T47D (cell line): ENCODE results near the gene RPS6KB2.

Source experiments
- DNase-seq, 2 experiments: peaks; one replicate each; pipeline versions ENCODE4 v3.0.0 to v3.0.0-alpha.2; 2011 to 2012; ENCODE audit warnings: low read depth in 1 of 2, low spot score in 1 of 2
- JUND ChIP-seq: IDR thresholded peaks from 2 replicates; pipeline ENCODE4 v1.6.1; 2012; ENCODE audit warnings: low read depth
- in situ Hi-C: cut with HindIII; loops from 2 replicates; pipeline ENCODE4 v1.10.0; 2016; ENCODE audit warnings: low sequenced_read_pairs, low pct_unique_long_range_greater_than_20kb

RPS6KB2 gene

DNA sequence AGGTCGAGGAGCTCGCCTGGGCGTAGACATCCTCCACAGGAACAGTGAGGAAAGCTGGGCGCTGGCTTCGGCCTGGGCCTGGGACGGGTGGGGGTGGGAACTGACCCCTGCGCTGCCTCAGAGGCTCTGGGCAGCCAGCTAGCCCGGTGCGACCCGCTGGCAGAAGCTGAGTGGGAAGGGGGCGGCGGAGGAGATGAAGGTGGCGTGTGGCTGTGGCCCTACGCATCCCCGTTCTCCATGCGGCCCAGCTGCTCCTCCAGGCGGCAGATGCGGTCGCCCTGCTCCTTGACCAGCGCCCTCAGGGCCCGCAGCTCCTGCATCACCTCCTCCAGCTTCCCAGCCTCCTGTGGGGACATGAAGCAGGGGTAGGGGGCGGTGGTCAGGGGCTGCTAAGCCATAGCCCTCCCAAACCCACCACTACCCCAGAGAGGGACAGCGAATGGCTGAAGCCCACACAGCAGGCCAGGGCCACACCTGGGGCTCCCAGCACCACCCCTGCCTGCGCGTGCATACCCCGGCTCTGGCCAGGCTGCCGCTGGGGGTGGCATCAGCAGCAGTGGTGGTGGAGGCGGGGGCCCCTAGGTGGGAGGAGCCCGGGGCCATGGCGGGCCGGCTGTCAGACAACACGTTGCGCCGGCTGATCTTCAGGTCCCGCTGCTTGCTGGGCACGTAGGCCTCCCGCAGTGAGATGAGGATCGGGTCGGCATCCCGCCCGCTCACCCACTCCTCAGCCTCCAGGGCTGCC, 10.0 kb downstream of the RPS6KB2 start:
- TF ChIP-seq JUND, result no peak
- no peak for DNase-seq
- in situ Hi-C loops, result no loop called here

DNA sequence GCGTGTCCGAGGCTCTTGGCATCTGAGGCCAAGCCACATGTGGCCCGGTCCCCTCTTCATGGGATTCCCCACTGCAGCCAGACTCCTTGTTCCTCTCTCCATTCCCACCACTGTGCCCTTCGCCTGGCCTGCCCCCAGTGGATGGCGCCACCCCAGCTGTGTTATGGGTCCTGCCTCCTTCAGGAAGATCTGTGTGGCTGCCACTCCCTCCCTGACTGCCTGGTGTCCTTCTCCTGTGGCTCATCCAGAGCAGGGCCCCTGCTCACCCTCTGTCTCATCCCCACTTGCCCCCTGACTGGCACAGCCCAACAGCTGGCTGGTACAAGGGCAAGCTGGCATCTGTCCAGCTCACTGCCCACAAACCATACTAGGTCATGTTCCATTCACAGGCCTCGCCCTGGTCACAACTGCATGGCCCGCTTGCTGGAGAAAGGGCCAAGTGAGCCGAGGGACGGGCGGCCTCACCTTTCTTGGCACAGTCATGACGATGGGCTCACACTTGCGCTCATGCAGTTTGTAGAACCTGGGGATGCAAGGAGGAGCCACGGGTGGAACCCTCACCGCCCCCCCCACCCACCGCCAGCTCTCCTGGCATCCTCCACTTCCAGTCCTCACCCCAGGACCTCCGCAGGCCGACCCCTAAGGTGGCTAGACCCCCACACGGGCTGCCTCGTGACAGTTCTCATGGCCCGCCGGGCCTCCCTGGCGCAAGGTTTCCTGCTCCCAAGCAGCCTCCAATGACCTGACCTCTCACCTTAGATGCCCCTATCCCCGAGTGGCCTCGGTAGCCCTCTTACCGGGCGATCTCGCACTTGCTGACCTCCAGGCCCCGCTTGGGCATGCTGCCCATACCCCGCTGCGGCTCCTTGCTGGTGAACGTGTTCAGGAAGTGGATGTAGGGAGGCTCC, 11.3 kb downstream of the RPS6KB2 start:
- peak; percentile 56 to 59 for DNase-seq
- no peak for TF ChIP-seq JUND
- in situ Hi-C loops, result no loop called here

DNA sequence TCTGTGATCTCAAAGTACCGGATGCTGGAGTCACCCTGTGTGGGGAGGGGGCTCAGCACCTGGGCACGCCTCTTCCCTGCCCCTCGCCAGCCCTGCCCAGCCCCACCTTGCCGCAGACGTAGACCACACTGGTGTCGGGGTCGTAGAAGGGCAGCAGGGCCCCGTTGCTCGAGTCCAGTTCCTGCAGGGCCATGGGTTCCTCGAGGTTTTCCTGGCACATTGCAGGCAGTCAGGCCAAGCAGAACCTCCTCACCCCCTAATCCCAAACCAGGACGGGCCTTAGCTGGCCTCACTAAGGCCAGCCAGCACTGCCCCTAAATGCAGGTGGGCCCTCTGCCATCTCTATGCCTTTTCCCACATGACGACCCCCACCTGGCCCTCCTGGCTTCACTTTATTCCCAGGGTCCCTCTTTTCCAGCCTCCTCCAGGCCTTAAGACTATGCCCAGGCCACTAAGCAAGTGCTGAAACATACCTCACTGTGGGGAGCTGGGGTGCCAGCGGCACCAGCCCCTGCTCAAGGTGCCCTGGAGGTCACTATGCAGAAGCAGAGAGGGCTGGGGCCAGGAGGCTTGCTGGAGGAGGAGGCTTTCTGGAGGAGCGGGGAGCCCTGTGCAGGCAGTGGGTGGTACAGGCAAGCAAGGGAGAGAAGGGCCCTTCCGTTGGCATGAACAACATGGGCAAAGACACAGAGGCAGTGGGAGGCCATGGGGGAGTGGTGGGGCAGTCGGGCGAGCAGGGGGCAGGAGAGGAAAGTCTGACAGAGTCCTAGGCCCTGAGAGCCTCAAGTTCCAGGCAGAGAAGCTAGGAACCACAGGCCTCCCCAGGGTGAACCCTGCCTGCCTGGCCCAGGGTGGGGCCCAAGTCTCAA, 12.2 kb downstream of the RPS6KB2 start:
- in situ Hi-C loops, result no loop called here
- TF ChIP-seq JUND, result no peak
- DNase-seq, result no peak

DNA sequence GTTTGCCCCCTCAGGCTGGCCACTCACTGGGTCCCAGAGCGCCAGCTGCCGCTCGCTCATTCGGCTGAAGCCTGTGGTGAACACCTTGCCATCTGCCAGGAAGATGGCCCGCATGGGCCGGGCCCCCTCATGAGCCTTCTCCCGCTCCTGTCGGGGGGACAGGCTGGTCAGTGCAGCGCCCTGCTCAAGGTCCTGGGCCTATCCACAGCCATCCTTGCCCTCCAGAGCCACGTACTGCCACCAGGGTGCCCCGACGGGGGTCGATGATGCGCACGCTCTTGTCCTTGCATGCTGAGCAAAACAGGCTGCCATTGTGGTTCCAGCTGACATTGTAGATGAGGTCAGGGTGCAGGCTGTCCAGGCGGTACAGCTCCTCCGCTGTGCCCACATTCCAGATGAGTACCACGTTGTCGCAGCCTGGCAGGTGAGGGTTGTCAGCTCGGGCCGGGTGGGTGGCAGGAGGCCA, 12.8 kb downstream of the RPS6KB2 start:
- no peak for DNase-seq
- no peak for TF ChIP-seq JUND
- in situ Hi-C loops, result no loop called here

DNA sequence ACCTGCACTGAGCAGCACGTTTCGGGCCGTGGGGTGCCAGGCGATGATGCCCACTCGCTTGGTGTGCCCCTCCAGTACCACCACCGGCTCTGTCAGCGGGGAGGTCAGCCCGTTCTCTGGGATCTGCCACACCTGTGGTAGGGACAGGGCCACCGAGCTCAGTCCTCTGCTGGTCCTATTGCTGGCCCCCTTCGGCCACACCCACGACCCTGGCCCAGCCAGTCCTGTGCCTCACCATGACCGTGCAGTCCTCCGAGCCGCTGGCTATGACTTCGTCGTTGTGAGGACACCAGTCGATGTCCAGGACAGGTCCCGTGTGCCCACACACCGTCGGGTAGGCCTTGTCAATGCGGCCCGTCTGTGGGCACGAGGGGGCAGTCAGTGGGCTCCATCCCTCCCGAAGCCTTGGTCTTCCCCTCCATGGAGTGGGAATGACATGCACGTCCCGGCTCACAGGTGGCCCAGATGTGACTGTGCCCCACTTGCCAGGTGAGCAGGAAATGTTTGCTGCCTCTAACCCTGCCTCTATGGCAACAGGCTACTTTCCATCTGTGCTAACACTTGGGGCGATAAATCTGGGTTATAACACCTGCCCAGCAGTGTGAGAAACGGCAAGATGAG, 13.5 kb downstream of the RPS6KB2 start:
- DNase-seq, result no peak
- in situ Hi-C loops, result no loop called here
- no peak for TF ChIP-seq JUND

DNA sequence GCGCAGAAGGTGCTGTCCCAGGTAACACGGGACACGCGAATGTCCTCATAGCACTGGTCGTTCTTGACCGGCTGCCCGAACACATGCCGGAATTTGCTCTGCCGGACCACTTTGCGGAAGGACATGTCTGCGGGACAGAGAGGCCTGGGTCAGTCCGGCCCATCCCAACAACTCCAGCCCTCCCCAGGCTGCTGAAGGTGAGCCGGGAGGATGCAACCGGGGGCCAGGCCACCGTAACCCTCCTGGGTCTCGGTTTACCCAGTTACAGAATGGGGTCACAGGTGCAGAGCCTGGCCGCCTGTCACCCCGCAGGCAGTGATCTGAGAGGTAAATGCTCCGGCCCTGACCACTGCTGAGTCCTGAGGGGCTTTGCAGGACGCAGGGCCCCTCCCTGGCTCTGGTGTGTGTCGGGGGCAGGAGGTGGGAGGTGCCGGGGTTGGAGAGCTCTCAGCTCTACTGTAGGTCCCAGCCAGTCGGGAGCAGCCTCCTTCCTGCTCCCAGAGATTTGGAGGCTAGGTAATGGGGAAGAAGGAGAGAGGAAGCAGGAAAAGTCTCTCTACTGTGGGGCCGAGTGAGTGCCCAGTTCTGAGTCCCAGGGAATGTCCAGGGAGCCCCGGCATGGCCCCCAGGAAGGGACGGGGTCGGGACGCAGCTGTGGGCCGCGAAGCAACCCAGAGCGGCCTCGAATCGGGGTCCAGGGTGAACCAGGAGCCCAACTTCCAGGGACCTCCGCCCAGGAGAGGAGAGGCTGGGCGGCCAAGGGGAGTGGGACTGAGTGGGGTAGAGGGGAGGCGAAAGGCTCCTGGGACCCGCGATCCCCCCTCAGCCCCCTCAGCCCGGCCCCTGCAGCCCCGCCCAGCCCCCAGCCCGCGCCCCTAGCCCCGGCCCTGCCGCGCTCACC, 14.5 kb downstream of the RPS6KB2 start:
- in situ Hi-C loops, result no loop called here
- DNase-seq, result no peak
- no peak for TF ChIP-seq JUND

DNA sequence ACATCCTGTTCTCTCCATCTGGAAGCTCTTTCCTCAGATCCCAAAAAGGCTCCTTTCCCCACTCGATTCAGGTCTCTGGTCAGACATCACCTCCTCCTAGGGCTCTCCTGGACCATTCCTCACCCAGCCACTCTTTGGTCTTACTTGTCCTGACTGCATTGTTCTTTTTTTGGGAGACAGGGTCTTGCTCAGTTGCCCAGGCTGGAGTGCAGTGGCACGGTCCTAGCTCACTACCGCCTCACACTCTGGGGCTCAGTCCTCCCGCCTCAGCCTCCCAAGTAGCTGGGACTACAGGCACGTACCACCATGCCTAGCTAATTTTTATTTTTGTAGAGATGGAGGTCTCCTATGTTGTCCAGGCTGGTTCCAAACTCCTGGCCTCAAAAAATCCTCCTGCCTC, 17.2 kb downstream of the RPS6KB2 start:
- in situ Hi-C loops, result no loop called here
- no peak for DNase-seq
- no peak for TF ChIP-seq JUND

DNA sequence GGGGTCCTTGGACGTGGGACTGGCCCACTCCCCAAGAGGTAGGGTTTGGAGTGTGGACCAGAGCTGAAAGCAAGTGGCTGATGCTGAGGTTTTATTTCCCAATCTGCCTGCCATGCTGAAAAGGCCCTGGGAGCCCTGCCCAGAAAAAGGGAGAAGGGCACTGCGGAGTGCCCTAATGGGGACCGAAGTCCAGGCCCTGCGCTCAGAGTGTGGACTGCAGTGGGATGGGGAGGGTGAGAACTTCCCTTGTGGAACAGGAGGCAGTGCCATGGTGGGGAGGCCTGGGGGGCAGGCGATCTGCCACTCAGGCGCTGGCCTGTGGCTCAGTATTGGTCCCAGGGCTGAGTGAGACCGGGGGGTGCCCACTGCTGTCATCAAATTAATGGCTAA, 19.9 kb downstream of the RPS6KB2 start:
- DNase-seq, result no peak
- in situ Hi-C loops, result no loop called here
- no peak for TF ChIP-seq JUND

DNA sequence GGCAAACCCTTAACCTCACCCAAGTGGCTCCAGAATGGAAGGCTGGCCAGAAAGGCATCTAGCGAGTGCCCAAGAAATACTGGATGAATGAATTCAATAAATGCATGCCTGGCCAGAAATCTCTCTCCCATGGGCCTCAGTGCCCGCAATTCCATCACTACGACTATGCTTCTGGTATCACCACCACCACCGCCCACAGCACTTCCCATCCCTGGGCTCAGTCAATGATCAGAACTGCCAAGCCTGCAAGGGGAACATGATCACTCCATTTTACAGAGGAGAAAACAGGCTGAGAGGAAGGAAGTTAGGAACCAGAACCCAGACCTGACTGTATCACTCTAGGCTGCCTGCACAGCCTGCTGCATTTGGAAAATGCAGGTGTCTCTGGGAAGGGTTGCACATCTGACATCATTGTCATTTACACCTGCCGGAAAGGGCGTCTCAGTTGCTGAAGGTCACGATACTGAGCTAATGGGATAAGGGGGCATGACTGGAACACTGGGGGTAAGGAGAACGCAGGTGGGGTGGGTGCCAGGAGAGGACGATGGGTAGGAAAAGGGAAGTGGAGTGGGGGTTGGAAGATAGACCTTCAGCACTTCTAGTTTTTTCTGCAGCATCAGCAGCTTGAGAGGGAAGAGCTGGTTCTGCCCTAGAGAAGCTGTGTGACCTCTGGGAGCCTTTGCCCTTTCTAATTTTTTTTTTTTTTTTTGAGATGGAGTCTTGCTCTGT, 21.0 kb downstream of the RPS6KB2 start:
- no peak for TF ChIP-seq JUND
- in situ Hi-C loops, result no loop called here
- no peak for DNase-seq

DNA sequence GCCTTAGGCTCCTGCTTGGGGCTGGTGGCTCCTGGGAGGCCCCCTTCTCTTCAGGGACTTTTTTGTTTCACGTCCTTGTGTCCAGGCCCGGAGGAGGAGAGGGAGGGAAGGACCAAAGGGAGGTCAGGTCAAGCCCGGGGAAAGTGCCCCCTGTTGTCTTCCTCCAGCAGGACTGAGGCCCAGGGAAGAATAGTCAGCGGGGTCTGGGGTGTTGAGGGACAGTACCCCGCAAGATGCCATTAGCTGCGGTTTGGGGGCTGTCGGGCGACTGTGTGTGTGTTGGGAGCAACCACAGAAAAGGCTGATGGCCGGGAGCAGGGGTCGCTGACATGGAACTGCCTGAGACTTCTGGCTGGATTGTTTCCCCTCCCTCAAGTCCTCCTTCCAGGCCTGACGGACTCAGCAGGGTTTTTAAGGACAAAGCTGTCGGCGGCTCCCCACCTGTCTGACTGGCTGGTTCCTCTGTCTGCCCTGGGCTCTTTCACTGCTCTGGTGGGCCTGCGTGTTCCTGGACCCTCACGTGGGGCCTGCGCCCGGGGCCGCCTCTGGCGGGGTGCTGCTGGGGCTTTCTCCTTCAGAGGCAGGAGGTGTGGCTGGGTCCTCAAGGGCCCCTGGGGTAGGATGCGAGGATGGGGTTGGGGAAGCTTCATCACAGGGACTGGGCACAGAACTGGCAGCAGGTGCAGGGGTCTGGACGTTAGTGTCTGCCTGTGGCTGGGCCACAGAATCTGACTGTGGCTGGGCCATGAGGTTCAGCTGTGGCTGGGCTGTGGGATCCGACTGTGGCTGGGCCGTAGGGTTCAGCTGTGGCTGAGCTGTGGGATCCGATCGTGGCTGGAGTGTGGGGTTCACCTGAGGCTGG, 22.7 kb downstream of the RPS6KB2 start:
- in situ Hi-C loops, result no loop called here
- DNase-seq, result no peak
- no peak for TF ChIP-seq JUND
